Coronary artery (tissue), 2 donors: ENCODE measurements around the gene GPX7.

Source experiments
- DNase-seq: peaks from one replicate; pipeline ENCODE4 v3.0.0-alpha.2; 2017; ENCODE audit warnings: low spot score
- H3K27ac ChIP-seq, 2 donors: fragments of 200-600 bp; sonication (generic); one replicate each; pipeline ENCODE4 v1.5.1; 2016 to 2019
- H3K4me3 ChIP-seq: fragments of 200-600 bp; sonication (generic); 2 replicates; pipeline ENCODE4 v1.5.1; 2016; ENCODE audit warnings: mild to moderate bottlenecking, moderate library complexity
- TF ChIP-seq, protein P1 (sequence below): fragments of 200-600 bp; sonication (generic); IDR thresholded peaks from one replicate; pipeline ENCODE4 v1.5.1; 2019; ENCODE audit warnings: antibody characterized with exemption

Gene GPX7

GRCh38 chr1:52558941-52559340, 43.2 kb upstream of the GPX7 start:
- no peak for DNase-seq
- TF ChIP-seq, protein P1, sequence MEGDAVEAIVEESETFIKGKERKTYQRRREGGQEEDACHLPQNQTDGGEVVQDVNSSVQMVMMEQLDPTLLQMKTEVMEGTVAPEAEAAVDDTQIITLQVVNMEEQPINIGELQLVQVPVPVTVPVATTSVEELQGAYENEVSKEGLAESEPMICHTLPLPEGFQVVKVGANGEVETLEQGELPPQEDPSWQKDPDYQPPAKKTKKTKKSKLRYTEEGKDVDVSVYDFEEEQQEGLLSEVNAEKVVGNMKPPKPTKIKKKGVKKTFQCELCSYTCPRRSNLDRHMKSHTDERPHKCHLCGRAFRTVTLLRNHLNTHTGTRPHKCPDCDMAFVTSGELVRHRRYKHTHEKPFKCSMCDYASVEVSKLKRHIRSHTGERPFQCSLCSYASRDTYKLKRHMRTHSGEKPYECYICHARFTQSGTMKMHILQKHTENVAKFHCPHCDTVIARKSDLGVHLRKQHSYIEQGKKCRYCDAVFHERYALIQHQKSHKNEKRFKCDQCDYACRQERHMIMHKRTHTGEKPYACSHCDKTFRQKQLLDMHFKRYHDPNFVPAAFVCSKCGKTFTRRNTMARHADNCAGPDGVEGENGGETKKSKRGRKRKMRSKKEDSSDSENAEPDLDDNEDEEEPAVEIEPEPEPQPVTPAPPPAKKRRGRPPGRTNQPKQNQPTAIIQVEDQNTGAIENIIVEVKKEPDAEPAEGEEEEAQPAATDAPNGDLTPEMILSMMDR, result no peak
- no peak overlapping the region for H3K27ac ChIP-seq
- no peak overlapping the region for H3K4me3 ChIP-seq

- Histone ChIP-seq H3K27ac (no peak overlapping the region), H3K4me3 (no peak overlapping the region)
- DNase-seq, result no peak
- TF ChIP-seq, protein P1, result no peak
Observed at GRCh38 chr1:52559875-52560274, 42.3 kb upstream of the GPX7 start.

- Histone ChIP-seq H3K4me3 (no peak overlapping the region), H3K27ac (no peak overlapping the region)
- DNase-seq, result no peak
- TF ChIP-seq, protein P1, result no peak
Observed at GRCh38 chr1:52562766-52563165, 39.4 kb upstream of the GPX7 start.

DNA sequence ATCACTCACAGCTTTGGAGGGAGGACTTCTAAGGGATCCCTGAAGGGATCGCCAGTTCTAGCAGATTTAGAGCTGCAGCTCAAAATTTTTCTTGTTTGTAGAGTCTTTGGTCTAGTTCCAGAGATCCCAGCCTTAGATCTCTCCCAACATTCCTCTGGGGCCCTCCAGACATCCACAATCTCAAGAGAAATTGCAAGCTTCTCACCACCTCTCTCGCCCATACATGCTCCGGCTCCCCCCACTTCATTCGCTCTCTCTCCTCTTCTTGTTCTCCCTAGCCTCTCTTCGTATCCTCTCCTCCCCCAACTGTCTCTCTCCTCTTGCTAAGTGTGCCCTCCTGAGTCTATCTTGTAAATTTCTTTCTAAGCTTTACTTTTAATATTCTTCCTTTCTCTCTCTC, 34.2 kb upstream of the GPX7 start:
- no peak for DNase-seq

GRCh38 chr1:52569449-52570210, 32.5 kb upstream of the GPX7 start:
- TF ChIP-seq, protein P1, result no peak
- H3K27ac ChIP-seq, result no peak overlapping the region

More for the DNA sequence above, 34.2 kb upstream of the GPX7 start:
- no peak overlapping the region for H3K27ac ChIP-seq
- no peak overlapping the region for H3K4me3 ChIP-seq
- TF ChIP-seq, protein P1, result no peak

DNA sequence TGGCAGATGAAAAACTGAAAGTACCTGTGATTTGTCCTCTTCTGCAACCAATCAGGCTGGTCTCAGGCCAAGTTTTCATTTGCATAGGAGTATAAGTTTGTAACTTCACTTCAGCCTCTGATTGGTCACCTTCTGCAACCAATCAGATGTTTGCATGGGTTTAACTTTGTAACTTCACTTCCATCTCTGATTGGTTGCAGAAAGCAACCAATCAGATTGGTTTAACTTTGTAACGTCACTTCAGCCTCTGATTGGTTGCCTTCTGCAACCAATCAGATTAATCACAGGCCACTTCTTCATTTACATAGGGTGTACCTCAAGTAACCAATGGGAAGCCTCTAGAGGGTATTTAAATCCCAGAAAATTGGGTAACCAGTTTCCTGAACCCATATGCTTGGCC, 30.4 kb upstream of the GPX7 start:
- H3K4me3 ChIP-seq, result no peak overlapping the region
- TF ChIP-seq, protein P1, result no peak
- H3K27ac ChIP-seq, result no peak overlapping the region
- DNase-seq, result no peak

More at GRCh38 chr1:52569449-52570210, 32.5 kb upstream of the GPX7 start:
- DNase-seq, result no peak
- no peak overlapping the region for H3K4me3 ChIP-seq

GRCh38 chr1:52572387-52572786, 29.8 kb upstream of the GPX7 start:
- TF ChIP-seq, protein P1, result no peak
- no peak for DNase-seq
- Histone ChIP-seq H3K4me3 (no peak overlapping the region), H3K27ac (no peak overlapping the region)
